HTR-8/SVneo (cell line): ENCODE measurements around the gene ZBTB17.

Experiments used
- DNase-seq: peaks from one replicate; pipeline ENCODE4 v3.0.0; 2011; ENCODE audit warnings: low spot score, mixed read lengths; ENCODE audit not compliant: insufficient read length
- FAIRE-seq: peaks from 2 replicates; lab custom pipeline; 2011; peaks lifted over from hg19 to GRCh38; lab: Jason Lieb, UNC

Gene ZBTB17

GRCh38 chr1:15950302-15950701, 25.6 kb downstream of the ZBTB17 start:
- FAIRE-seq (no peak), DNase-seq (no peak)

- DNase-seq (peak; percentile 69), FAIRE-seq (peak; percentile 95)
Observed at GRCh38 chr1:15949453-15950245, 26.3 kb downstream of the ZBTB17 start.

GRCh38 chr1:15948595-15949452, 27.1 kb downstream of the ZBTB17 start:
- no peak for FAIRE-seq
- DNase-seq = no peak

- DNase-seq (no peak), FAIRE-seq (no peak)
Observed at GRCh38 chr1:15948091-15948591, 27.8 kb downstream of the ZBTB17 start.

- DNase-seq = no peak
- FAIRE-seq = no peak
Observed at GRCh38 chr1:15947382-15948090, 28.4 kb downstream of the ZBTB17 start.

GRCh38 chr1:15946571-15947381, 29.1 kb downstream of the ZBTB17 start:
- FAIRE-seq (no peak), DNase-seq (no peak)

- DNase-seq (no peak), FAIRE-seq (no peak)
Observed at GRCh38 chr1:15945832-15946448, 30.0 kb downstream of the ZBTB17 start.

GRCh38 chr1:15945011-15945831, 30.7 kb downstream of the ZBTB17 start:
- DNase-seq (no peak), FAIRE-seq (no peak)

- DNase-seq = no peak
- FAIRE-seq = no peak
Observed at GRCh38 chr1:15944308-15945010, 31.4 kb downstream of the ZBTB17 start.

- no peak for DNase-seq
- no peak for FAIRE-seq
Observed at GRCh38 chr1:15943992-15944307, 32.0 kb downstream of the ZBTB17 start.

- DNase-seq (no peak), FAIRE-seq (no peak)
Observed at GRCh38 chr1:15943328-15943991, 32.4 kb downstream of the ZBTB17 start.

GRCh38 chr1:15942661-15943327, 33.1 kb downstream of the ZBTB17 start:
- DNase-seq (no peak), FAIRE-seq (no peak)

GRCh38 chr1:15941899-15942660, 33.8 kb downstream of the ZBTB17 start:
- DNase-seq = no peak
- no peak for FAIRE-seq

- no peak for DNase-seq
Observed at GRCh38 chr1:15941044-15941840, 34.7 kb downstream of the ZBTB17 start.

More at GRCh38 chr1:15941044-15941840, 34.7 kb downstream of the ZBTB17 start:
- no peak for FAIRE-seq
